Renal pelvis (tissue), 4 donors: ENCODE data around the gene LYRM4. TPM values are rescaled to one million over a fixed set of nuclear protein-coding genes. Genes with fewer than 3 reads are reported as not detected.
A peak's percentile ranks its signal among the peaks of the same experiment; 100 is the strongest.

Source experiments
- DNase-seq: peaks from one replicate; pipeline ENCODE4 v3.0.0-alpha.2; 2013
- polyA plus RNA-seq, 3 donors: library from polyadenylated mRNA; unstranded; fragments of 120-200 nt; gene quantifications; one replicate each; pipeline ENCODE4 v1.2.1, GENCODE V29; 2013; ENCODE audit not compliant: insufficient read length in 3 of 3

Gene LYRM4
- polyA plus RNA-seq, 3 donors = 35.1 to 44.0 (median 43.7) TPM

DNA sequence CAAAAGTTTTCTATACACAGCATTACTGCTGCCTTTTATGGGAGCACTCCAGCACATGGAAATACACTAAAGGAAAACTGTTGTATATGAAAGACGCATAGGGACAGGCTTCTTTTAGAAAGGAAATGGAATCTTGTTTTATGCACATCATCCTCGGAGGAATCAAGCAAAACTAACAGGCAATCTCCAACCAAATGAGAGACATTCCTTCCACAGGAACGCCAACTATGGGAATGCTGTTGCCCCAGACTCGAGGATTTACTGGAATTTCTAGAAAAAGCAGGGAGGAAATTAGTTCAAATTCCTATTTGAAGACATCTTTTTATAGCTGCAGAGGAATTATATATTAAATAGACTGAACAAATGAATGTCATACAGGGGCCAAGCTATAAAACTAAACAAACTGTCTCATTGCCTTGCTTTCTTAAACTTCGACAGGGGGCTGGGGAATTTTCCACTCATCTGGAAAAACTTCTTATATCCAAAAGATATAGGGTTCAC, 52.2 kb downstream of the LYRM4 start:
- peak; percentile 55 for DNase-seq

DNA sequence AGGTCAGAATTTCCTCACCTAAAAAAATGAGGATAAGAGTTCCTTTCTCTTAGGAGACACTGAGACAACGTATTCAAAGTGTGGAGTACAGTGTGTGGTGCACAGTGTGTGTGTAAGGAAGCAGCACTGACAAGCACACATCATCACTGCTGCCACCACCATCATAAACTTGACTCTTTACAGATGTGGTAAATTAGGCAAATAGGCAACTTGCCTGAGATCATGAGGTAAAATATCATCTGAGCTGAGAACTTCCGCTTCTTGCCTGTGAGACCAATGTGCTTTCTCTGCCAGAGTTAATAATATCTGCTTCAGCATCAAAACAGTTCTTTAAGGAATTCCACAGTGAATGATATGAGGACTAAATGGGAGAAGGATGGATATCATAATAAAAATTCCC, 52.7 kb downstream of the LYRM4 start:
- DNase-seq = no peak

DNA sequence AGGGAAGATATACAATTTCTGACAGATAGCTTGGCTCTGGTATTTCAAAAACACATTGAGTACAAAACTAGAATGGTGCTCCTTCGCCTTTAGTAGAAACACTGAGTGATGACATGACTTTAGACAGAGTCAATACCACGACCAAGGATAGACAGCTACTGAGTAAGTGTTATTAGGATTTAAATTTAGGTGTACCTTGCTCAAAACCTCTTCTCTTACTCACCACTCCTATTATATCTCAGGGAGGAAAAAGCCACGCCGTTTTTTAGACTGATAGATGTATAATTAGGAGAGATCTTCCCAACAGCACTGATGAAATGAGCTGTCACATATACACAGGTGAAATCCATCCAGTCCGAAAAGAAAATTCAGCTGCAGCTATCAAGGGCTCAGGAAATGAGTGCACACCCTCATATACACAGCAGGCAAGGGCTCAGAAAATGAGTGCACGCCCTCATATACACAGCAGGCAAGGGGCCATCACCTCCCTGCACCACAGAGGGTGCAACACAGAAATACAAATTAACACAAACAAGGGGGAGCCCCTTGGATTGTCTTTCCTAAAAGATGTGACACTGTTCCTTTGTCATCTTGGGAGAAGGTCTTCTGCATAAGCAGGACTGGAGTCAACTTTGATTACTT, 53.7 kb downstream of the LYRM4 start:
- no peak for DNase-seq

GRCh38 chr6:5205877-5206850, 54.6 kb downstream of the LYRM4 start:
- peak; percentile 77 for DNase-seq

GRCh38 chr6:5205035-5205507, 55.7 kb downstream of the LYRM4 start:
- no peak for DNase-seq

- no peak for DNase-seq
Observed at GRCh38 chr6:5204376-5204775, 56.4 kb downstream of the LYRM4 start.

GRCh38 chr6:5203546-5203945, 57.2 kb downstream of the LYRM4 start:
- no peak for DNase-seq

DNA sequence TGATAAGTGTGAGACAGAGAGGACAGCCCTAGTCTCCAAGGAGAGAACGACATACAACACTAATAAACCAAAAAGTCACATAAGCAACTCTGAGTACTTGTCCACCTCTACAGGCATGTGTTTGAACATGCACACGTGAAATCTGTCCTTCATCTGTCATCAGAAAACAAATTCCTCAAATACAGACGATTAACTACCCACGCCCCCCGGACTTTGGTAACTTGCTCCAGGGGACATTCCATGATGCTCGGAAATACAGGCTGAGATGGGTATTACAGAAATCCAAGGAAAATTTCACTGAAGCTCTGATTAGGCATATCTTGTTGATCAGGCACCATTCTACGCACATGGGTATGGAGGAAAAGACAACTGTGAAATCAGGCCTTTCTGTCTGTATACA, 57.8 kb downstream of the LYRM4 start:
- no peak for DNase-seq

DNA sequence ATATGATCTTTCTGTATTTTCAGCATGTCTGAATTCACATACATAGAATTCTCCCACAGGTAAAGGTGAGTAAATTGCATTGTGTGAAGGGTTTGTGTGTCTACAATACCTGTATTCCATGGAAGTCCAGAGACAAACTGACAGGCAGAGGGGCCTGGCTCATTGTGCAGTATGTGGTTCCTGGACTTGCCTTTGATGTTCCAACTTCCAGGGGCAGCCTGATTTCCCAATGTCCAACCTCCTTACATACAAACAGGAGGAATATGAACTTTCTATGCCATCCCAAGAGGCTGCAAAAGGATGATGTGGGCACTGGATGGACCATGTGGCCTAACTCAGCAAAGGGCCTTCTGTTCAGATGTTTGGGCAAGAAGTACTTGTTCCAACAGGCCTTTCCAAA, 58.5 kb downstream of the LYRM4 start:
- DNase-seq = no peak

DNA sequence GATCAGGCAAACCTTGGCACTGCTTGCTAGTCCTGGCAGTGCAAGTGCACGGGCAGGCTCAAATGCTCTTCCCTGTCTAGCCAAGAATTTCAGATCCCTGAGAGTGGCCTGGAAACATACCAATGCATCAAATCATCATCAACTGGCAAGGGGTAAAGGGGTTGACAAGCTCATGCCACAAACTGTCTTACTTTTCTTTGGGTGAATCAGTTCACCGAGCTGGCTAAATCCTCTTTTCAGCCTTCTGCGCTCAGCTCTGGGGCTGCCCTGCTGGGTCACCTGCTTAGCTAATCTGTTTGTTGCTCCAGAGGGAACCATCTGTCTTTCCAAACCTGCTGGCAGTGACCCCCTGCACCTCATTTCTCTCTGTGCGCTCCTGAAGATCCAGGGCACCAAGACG, 59.5 kb downstream of the LYRM4 start:
- no peak for DNase-seq

- DNase-seq = no peak
Observed at GRCh38 chr6:5199702-5200101, 61.0 kb downstream of the LYRM4 start.

DNA sequence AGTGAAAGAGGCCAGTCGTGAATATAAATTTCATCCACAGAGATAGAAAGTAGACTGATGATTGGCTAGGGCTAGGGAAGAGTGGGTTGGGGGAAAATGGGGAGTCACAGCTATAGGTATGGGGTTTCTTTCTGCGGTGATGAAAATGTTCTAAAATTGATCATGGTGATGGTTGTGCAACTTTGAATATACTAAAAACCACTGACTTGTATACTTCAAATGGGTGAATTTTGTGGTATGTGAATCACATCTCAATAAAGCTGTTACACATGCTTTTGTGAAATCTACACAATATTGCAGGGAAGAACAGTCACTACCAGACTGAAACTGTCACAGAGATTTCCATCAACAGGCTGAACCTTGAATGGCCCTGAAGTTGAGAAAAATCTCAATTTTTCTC, 61.5 kb downstream of the LYRM4 start:
- no peak for DNase-seq

- DNase-seq = no peak
Observed at GRCh38 chr6:5197084-5197483, 63.7 kb downstream of the LYRM4 start.

DNA sequence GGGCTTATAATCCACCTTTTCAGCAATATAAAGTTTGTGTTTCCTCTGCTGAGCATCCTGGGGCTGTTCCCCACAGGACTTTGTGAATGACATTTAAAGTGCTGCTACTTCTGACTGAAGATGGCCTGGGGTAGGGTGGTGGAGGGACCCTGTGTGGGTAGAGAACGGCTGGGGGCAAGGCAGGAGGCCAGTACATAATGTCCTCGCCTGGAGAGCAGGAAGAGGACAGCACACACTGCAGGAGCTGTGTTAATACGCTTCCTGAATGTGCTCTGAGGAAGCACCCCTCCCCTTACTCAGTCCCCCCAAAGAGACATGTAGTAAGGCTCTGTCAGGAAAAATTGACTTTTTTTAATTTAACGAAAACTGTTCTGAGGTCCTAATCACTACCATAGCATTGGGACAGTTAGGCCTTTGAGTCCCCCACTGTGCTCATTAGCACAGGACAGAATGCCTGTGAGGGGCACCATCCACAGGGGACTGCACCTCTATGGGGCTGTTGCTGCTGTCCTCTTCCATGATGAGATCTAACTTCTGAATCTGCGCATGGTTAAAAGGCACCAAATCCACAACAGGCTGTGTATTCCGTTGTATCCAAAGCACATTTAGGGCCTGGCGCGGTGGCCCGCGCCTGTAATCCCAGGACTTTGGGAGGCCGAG, 68.5 kb downstream of the LYRM4 start:
- DNase-seq = no peak

GRCh38 chr6:5191722-5192121, 69.0 kb downstream of the LYRM4 start:
- DNase-seq = no peak

DNA sequence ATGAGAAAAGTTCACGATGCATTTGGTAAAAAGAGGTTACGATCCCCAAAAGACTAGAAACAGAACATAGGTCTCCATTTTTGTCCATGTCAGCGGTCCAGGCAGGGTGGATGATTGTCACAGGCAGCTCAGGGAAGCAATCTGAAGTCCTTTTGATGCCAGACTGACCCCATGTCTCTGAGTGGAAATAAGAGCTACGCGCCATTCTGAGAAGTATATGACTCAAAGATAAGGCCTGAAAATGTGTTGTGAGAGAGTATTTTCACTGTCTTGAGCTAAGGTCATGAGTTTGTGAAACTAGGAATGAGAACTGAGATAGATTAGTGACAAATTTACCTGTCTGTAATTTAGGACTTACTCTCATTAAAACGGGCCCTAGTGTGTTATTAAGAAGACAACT, 69.5 kb downstream of the LYRM4 start:
- no peak for DNase-seq

GRCh38 chr6:5190507-5190906, 70.2 kb downstream of the LYRM4 start:
- DNase-seq = no peak

DNA sequence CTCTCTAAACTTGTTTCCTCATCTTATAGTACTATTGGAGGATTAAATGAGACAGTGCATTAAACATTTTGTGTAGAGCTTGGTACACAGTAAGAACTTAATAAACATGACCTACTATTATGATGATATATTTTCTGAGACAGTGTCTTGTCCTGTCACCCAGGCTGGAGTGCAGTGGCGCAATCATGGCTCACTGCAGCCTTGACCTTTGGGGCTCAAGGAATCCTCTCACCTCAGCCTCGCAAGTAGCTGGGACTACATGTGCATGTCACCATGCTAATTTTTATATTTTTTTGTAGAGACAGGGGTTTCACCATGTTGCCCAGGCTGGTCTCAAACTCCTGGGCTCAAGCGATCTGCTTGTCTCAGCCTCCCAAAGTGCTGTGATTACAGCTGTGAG, 72.1 kb downstream of the LYRM4 start:
- no peak for DNase-seq

DNA sequence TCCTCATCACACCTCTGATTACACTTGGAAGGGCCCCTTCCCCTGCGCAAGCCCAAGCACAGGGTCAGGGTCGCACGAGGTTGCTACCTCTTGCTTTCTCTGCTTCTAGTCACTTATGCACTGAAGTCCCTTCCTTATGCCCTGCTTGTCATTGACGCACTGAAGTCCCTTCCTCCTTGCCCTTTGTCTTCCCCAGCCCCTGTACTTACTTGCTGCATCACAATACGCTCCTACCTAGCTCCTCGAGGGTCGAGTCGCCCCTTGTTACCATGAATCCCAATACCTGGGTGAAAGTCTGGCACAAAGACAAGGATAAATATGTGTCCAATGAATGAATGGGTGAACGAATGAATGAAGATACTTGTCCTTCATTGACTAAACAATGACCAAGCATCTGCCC, 75.9 kb downstream of the LYRM4 start:
- no peak for DNase-seq

DNA sequence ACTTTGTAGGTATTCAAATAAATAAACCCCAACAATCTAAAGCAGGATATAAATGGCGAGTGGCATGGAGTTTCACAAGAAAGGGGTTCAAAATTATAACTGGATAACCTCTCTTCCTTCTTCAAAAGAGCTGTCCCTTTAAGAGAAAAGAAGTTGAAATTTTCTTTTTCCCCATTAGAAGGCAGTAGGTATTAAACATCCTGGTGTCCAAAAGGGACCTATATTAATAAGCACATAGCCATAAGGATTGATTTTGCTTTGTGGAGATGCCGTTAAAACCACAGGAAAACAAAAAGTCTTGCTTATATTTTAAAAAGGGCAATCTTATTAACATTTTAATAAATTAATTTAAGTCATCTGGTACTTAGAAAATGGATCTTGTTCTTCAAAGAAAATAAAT, 76.5 kb downstream of the LYRM4 start:
- no peak for DNase-seq

DNA sequence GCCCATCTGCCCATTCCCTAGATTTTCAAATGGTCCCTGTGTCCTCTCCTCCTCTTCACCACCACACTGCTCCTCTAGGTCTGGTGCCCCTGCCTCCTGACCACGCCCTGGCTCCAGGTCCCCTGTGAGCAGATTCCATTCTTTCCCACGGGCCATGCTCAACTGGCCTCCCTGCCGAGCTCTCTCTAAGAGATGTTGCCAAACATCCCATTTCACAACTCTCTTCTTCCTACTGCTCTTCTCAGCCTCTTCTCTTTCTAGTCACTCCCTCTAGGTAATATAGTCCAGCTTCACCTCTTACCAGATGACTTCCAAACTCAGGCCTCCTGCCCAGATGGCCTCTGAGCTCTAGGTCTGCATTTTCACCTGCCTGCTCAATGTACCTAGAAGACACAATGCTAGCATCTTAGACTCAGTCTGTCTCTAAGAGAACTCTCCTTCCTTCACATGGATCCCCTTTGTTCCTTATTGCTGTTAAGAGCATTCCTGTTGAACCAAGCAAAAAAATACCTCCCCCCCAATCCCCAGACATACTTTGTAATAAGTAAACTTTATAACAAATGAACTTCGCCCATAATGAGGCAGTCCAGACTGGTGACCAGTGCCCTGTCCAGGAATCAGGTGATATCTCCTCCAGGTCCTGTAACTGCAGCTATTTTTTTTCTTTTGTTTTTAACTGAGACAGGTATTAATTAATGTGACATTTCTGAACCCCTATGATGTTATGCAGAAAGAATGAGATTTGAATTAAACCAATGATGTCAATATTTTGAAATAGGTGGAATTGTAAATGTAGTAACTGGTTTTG, 79.0 kb downstream of the LYRM4 start:
- no peak for DNase-seq

DNA sequence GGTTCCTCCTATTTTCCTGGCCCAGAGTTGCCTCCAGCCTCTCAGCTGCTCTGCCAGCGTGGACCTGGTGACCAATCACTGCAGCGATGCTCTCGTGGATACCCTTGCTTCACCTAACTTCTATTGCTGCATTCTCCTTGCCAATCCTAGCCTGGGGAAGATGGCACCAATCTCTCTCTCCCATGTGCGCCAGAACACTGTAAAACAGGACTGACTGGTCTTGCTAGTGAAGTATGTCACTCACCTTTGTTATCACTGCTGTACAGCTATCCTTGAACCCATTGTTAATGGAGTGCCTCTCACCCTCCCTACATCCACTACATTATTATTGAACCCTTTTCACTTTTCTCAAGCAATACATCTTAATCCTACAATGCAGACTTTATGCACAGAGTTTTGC, 80.1 kb downstream of the LYRM4 start:
- DNase-seq = no peak
